MM.1S (cell line): Measurements from ENCODE around the gene VCL.

Experiments
- DNase-seq: peaks from one replicate; pipeline ENCODE4 v3.0.0-alpha.2; 2015
- H2AFZ ChIP-seq: fragments of 300-600 bp; sonication (generic); 2 replicates; pipeline ENCODE4 v1.6.0; 2016; ENCODE audit warnings: antibody characterized with exemption, low read length
- H3F3A ChIP-seq: fragments of 300-600 bp; sonication (generic); 2 replicates; pipeline ENCODE4 v1.6.1; 2016; ENCODE audit warnings: mild to moderate bottlenecking, antibody characterized with exemption, low read length, moderate library complexity, mixed read lengths; ENCODE audit not compliant: insufficient read depth
- H3K27ac ChIP-seq: fragments of 300-600 bp; sonication (generic); 2 replicates; pipeline ENCODE4 v1.5.1; 2016; ENCODE audit warnings: mild to moderate bottlenecking, low read length
- H3K27me3 ChIP-seq: fragments of 300-600 bp; sonication (generic); replicated peaks from 2 replicates; pipeline ENCODE4 v1.6.0; 2016; ENCODE audit warnings: low read length; ENCODE audit not compliant: insufficient read depth
- H3K36me3 ChIP-seq: fragments of 300-600 bp; sonication (generic); replicated peaks from 2 replicates; pipeline ENCODE4 v1.6.1; 2016; ENCODE audit warnings: mild to moderate bottlenecking, low read length, mixed read lengths; ENCODE audit not compliant: insufficient read depth
- H3K4me1 ChIP-seq: fragments of 300-600 bp; sonication (generic); 2 replicates; pipeline ENCODE4 v1.6.1; 2016; ENCODE audit warnings: low read length, mixed read lengths
- H3K4me2 ChIP-seq: fragments of 300-600 bp; sonication (generic); 2 replicates; pipeline ENCODE4 v1.6.0; 2016; ENCODE audit warnings: low read depth, low read length
- H3K4me3 ChIP-seq: fragments of 300-600 bp; sonication (generic); 2 replicates; pipeline ENCODE4 v1.5.1; 2016; ENCODE audit warnings: low read length, mixed read lengths
- H3K79me2 ChIP-seq: fragments of 300-600 bp; sonication (generic); 2 replicates; pipeline ENCODE4 v1.6.1; 2016; ENCODE audit warnings: mixed run types, low read length, mixed read lengths
- H3K9ac ChIP-seq: fragments of 300-600 bp; sonication (generic); 2 replicates; pipeline ENCODE4 v1.6.1; 2016; ENCODE audit warnings: low read length, mixed read lengths
- H3K9me2 ChIP-seq: fragments of 300-600 bp; sonication (generic); replicated peaks from 2 replicates; pipeline ENCODE4 v1.6.1; 2016; ENCODE audit warnings: mild to moderate bottlenecking, low read length, mixed read lengths; ENCODE audit not compliant: insufficient read depth
- H3K9me3 ChIP-seq: fragments of 300-600 bp; sonication (generic); replicated peaks from 2 replicates; pipeline ENCODE4 v1.6.1; 2016; ENCODE audit warnings: mild to moderate bottlenecking, low read length, mixed read lengths; ENCODE audit not compliant: insufficient read depth
- H4K20me1 ChIP-seq: fragments of 300-600 bp; sonication (generic); 2 replicates; pipeline ENCODE4 v1.6.1; 2016; ENCODE audit warnings: mild to moderate bottlenecking, low read length, moderate library complexity, mixed read lengths; ENCODE audit not compliant: insufficient read depth
- EZH2 ChIP-seq: fragments of 300-600 bp; sonication (generic); optimal IDR thresholded peaks from 2 replicates; pipeline ENCODE3; 2017; ENCODE audit warnings: low read depth, mild to moderate bottlenecking, antibody characterized with exemption, low read length, mixed read lengths
- EZH2phosphoT487 ChIP-seq: fragments of 300-600 bp; sonication (generic); IDR thresholded peaks from 2 replicates; pipeline ENCODE4 v1.6.1; 2018; ENCODE audit warnings: antibody characterized with exemption, low read length
- TF ChIP-seq, protein P1 (sequence below): fragments of 300-600 bp; sonication (generic); IDR thresholded peaks from 2 replicates; pipeline ENCODE4 v1.5.1; 2016; ENCODE audit warnings: antibody characterized with exemption, low read length, mixed read lengths

The VCL gene

DNA sequence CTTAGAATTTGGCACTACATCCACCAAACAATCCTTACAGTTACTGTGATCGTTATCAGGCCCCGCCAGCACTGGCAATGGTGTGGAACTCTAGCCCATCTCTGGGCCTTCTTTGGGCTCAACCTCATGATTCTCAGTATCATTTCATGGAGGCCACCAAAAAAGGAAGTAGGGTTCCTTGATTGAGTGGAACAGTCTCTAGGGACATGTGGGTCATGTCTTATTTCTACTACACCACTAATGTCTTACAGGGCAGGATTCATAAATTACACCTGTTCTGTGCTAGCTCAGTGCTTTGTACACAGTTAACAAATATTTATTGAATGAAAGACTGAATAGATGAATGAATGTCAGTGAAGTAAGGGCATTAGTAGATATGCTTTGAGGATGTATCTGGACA is 98.9 kb downstream of the VCL start:
- TF ChIP-seq EZH2 = no peak
- TF ChIP-seq, protein P1, sequence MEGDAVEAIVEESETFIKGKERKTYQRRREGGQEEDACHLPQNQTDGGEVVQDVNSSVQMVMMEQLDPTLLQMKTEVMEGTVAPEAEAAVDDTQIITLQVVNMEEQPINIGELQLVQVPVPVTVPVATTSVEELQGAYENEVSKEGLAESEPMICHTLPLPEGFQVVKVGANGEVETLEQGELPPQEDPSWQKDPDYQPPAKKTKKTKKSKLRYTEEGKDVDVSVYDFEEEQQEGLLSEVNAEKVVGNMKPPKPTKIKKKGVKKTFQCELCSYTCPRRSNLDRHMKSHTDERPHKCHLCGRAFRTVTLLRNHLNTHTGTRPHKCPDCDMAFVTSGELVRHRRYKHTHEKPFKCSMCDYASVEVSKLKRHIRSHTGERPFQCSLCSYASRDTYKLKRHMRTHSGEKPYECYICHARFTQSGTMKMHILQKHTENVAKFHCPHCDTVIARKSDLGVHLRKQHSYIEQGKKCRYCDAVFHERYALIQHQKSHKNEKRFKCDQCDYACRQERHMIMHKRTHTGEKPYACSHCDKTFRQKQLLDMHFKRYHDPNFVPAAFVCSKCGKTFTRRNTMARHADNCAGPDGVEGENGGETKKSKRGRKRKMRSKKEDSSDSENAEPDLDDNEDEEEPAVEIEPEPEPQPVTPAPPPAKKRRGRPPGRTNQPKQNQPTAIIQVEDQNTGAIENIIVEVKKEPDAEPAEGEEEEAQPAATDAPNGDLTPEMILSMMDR = no peak
- no peak for TF ChIP-seq EZH2phosphoT487
- Histone ChIP-seq H3K27me3 (no peaks in the 10 kb centered on the region), H3K27ac (no peak overlapping the region), H3K79me2 (no peaks in the 10 kb centered on the region), H4K20me1 (no peaks in the 10 kb centered on the region), H3K9me3 (no peaks in the 10 kb centered on the region), H3K4me2 (no peak overlapping the region), H3K36me3 (no peaks in the 10 kb centered on the region), H3K9ac (no peak overlapping the region), H3K4me3 (no peak overlapping the region), H3F3A (no peaks in the 10 kb centered on the region), H3K4me1 (no peaks in the 10 kb centered on the region), H2AFZ (no peak overlapping the region), H3K9me2 (no peaks in the 10 kb centered on the region)
- DNase-seq = no peak

DNA sequence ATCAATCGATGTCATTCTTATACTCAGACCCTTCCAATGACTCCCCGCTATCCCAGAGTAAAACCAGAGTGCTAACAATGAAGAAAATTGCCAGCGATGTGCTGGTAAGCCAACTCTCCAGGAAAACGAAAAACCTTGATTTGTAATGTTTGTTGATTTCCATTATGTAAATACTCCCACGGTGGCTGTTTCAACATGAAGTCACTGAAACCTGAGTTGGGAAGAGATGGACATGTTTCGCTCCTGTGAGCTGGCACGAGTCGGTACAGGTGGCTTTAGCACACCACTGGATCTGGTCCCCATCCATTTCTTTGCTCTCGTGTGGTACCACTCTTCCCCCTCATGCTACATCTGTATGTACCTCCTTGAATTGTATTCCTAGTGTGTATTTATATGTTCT is 99.9 kb downstream of the VCL start:
- DNase-seq = no peak
- Histone ChIP-seq H3K4me2 (no peak overlapping the region), H3K27me3 (no peaks in the 10 kb centered on the region), H3K79me2 (no peaks in the 10 kb centered on the region), H3K9me2 (no peaks in the 10 kb centered on the region), H3K9ac (no peak overlapping the region), H3F3A (no peaks in the 10 kb centered on the region), H3K4me3 (no peak overlapping the region), H2AFZ (no peak overlapping the region), H3K36me3 (no peaks in the 10 kb centered on the region), H3K4me1 (no peaks in the 10 kb centered on the region), H4K20me1 (no peaks in the 10 kb centered on the region), H3K27ac (no peak overlapping the region), H3K9me3 (no peaks in the 10 kb centered on the region)
- TF ChIP-seq EZH2 (no peak), EZH2phosphoT487 (no peak)
- TF ChIP-seq, protein P1 = no peak

DNA sequence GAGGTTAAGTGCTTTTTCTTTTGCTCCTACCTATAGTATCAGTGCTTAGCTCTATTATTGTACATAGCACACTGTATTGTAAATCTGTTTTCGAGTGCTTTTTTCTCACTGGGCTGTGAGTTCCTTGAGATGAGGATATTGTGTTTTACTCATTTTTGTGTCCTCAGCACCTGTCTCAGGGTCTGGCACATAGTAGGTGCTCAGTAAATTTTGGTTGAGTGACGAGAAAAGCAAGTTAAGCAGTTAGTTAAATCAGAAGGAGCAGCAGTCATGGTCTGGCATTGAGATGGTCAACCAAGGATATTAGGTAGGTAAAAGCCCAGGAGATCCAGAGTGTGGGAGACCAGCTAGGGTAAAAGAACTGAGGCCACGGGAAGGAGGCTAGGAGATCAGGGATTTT is 101.5 kb downstream of the VCL start:
- TF ChIP-seq EZH2 (no peak), EZH2phosphoT487 (no peak)
- TF ChIP-seq, protein P1 = no peak

DNA sequence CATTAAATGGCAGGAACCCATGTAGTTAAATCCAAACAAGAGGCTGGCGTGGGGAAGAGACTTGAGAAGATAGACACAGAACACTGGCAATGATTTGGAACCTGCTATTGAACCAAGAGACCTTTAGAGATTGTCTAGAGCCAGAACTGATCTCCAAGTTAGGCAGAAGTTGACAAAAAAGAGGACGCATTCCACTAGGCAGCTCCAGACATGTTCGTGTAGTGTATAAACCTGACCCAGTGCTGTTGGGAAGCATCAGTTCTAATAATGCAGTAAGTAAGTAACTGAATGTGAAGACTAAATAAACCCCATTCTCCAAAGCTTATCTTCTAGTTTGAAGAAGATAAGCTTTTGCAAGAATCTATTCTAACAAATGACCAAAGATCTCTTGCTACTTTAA is 101.9 kb downstream of the VCL start:
- Histone ChIP-seq H3K9ac (no peak overlapping the region), H3K4me3 (no peak overlapping the region), H3K9me3 (no peaks in the 10 kb centered on the region), H3F3A (no peaks in the 10 kb centered on the region), H3K36me3 (no peaks in the 10 kb centered on the region), H3K4me1 (no peaks in the 10 kb centered on the region), H3K79me2 (no peaks in the 10 kb centered on the region), H3K27me3 (no peaks in the 10 kb centered on the region), H3K27ac (no peak overlapping the region), H3K4me2 (no peak overlapping the region), H4K20me1 (no peaks in the 10 kb centered on the region), H2AFZ (no peak overlapping the region), H3K9me2 (no peaks in the 10 kb centered on the region)
- TF ChIP-seq EZH2 (no peak), EZH2phosphoT487 (no peak)
- TF ChIP-seq, protein P1 = no peak
- no peak for DNase-seq

More for the DNA sequence above, 101.5 kb downstream of the VCL start:
- Histone ChIP-seq H3K4me3 (no peak overlapping the region), H4K20me1 (no peaks in the 10 kb centered on the region), H3K4me1 (no peaks in the 10 kb centered on the region), H3F3A (no peaks in the 10 kb centered on the region), H3K27me3 (no peaks in the 10 kb centered on the region), H3K9ac (no peak overlapping the region), H3K79me2 (no peaks in the 10 kb centered on the region), H3K27ac (no peak overlapping the region), H3K9me2 (no peaks in the 10 kb centered on the region), H2AFZ (no peak overlapping the region), H3K9me3 (no peaks in the 10 kb centered on the region), H3K36me3 (no peaks in the 10 kb centered on the region), H3K4me2 (no peak overlapping the region)
- no peak for DNase-seq
